Nephron (organoid): ENCODE data around the gene GNL3.

Experiments
- H3K27ac Mint-ChIP-seq, 3 experiments: 2 replicates each; pipeline ENCODE4 v1.8.0; 2020; ENCODE audit warnings: mixed read lengths in 3 of 3, mild to moderate bottlenecking in 2 of 3, moderate library complexity in 1 of 3
- H3K27me3 Mint-ChIP-seq: 2 replicates; pipeline ENCODE4 v1.8.0; 2021; ENCODE audit warnings: low read depth, mild to moderate bottlenecking, moderate library complexity, mixed read lengths
- H3K36me3 Mint-ChIP-seq: 2 replicates; pipeline ENCODE4 v1.8.0; 2020; ENCODE audit warnings: low read depth, mixed read lengths
- H3K4me1 Mint-ChIP-seq: 2 replicates; pipeline ENCODE4 v1.8.0; 2020; ENCODE audit warnings: mixed read lengths
- H3K4me3 Mint-ChIP-seq, 3 experiments: 2 replicates each; pipeline ENCODE4 v1.8.0; 2020; ENCODE audit warnings: mild to moderate bottlenecking in 3 of 3, mixed read lengths in 3 of 3, moderate library complexity in 2 of 3
- H3K9me3 Mint-ChIP-seq: 2 replicates; pipeline ENCODE4 v1.8.0; 2020; ENCODE audit warnings: mixed read lengths
- CTCF ChIP-seq, 3 experiments: fragments of 200-600 bp; sonication (generic); IDR thresholded peaks; one replicate each; pipeline ENCODE4 v1.5.0; 2021; ENCODE audit warnings: antibody characterized with exemption in 3 of 3; ENCODE audit not compliant: unreplicated experiment in 3 of 3

The GNL3 gene

DNA sequence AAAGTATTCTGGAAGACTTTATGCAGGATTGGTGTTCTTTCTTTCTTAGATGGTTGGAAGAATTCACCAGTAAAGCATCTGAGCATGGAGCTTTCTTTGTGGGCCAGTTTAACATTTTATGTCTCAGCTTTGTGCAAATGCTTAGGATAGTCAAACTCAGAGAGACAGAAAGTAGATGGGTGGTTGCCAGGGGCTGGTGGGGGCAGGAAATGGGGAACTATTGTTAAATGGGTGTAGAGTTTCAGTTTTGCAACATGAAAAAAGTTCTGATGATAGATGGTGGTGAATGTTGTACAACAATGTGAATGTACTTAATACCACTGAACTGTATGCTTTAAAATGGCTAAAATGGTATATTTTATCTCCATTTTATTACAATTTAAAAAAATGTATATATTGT, 44.8 kb downstream of the GNL3 start:
- Mint-ChIP-seq H3K27ac (no peak overlapping the region), H3K4me1 (no peaks in the 10 kb centered on the region), H3K9me3 (peaks cover 23% of the 10 kb centered on the region), H3K27me3 (no peaks in the 10 kb centered on the region), H3K4me3 (no peak overlapping the region), H3K36me3 (peaks cover 94% of the 10 kb centered on the region)
- no peak for TF ChIP-seq CTCF (IDR thresholded peaks at IDR 0.05; ENCODE audit: unreplicated experiment in 3 of 3)

DNA sequence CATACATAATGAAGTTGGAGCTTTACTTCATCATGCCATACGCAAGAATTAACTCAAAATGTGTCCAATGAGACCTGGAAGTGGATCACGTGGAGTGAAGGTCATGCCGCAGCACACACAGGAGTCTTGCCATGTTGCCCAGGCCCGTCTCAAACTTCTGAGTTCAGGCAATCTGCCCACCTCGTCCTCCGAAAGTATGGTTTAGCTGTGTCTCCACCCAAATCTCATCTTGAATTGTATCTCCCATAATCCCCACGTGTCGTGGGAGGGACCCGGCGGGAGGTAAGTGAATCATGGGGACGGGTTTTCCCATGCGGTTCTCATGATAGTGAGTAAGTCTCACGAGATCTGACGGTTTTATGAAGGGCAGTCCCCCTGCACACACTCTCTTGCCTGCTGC, 45.8 kb downstream of the GNL3 start:
- Mint-ChIP-seq H3K4me3 (no peak overlapping the region), H3K27me3 (no peaks in the 10 kb centered on the region), H3K9me3 (peaks cover 19% of the 10 kb centered on the region), H3K4me1 (no peaks in the 10 kb centered on the region), H3K27ac (no peak overlapping the region), H3K36me3 (peaks cover 94% of the 10 kb centered on the region)
- TF ChIP-seq CTCF (IDR thresholded peaks at IDR 0.05; ENCODE audit: unreplicated experiment in 3 of 3): no peak

DNA sequence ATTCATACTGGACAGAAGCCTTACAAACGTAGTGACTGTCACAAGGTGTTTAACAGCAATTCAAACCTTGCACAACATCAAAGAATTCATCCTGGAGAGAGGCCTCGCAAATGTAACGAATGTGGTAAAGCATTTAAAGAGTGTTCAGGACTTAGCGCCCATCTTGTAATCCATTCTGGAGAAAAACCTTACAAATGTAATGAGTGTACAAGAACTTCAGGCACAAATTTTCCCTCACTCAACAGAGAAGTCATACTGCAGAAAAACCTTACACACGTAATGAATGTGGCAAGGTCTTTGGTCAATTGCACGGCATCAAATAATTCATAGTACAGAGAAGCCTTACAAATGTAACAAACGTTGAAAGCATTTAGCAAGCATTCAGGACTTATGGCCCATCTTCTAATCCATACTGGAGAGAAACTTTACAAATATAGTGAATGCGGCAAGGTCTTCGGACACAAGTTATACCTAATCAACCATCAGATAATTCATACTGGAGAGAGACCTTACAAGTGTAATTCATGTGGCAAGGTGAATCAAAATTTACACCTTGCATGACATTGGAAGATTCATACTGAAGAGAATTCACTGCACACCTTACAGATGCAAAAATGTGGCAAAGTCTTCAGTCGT, 47.5 kb downstream of the GNL3 start:
- H3K4me1 Mint-ChIP-seq: no peaks in the 10 kb centered on the region
- no peaks in the 10 kb centered on the region for H3K27me3 Mint-ChIP-seq
- H3K36me3 Mint-ChIP-seq: peaks cover 93% of the 10 kb centered on the region
- H3K9me3 Mint-ChIP-seq: peaks cover 15% of the 10 kb centered on the region
- no peak for TF ChIP-seq CTCF (IDR thresholded peaks at IDR 0.05; ENCODE audit: unreplicated experiment in 3 of 3)
- no peak overlapping the region for H3K27ac Mint-ChIP-seq
- no peak overlapping the region for H3K4me3 Mint-ChIP-seq

DNA sequence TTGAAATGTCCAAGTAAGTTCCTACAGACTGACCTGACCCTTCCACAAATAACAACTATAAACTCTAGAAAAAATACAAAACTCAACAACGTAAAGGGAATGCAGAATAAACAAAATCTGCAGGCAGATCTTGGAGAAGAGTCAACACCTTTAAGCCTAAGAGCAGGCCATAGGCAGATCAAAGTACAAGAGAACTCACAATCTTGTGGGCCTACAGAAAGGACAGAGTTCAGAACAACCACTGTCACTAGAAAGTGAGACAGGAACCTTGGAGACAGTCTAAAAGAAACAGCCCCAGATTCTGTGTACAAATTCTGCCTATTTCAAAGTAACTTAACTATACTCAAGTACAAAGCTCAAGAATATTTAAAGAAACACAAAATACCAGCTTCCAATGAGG, 53.9 kb downstream of the GNL3 start:
- H3K27ac Mint-ChIP-seq: peak overlapping the region in 1 of 3 experiments; percentile 25
- peaks cover 82% of the 10 kb centered on the region for H3K36me3 Mint-ChIP-seq
- TF ChIP-seq CTCF (IDR thresholded peaks at IDR 0.05; ENCODE audit: unreplicated experiment in 3 of 3): no peak
- H3K9me3 Mint-ChIP-seq: no peaks in the 10 kb centered on the region
- no peaks in the 10 kb centered on the region for H3K4me1 Mint-ChIP-seq
- H3K4me3 Mint-ChIP-seq: no peak overlapping the region
- H3K27me3 Mint-ChIP-seq: no peaks in the 10 kb centered on the region

DNA sequence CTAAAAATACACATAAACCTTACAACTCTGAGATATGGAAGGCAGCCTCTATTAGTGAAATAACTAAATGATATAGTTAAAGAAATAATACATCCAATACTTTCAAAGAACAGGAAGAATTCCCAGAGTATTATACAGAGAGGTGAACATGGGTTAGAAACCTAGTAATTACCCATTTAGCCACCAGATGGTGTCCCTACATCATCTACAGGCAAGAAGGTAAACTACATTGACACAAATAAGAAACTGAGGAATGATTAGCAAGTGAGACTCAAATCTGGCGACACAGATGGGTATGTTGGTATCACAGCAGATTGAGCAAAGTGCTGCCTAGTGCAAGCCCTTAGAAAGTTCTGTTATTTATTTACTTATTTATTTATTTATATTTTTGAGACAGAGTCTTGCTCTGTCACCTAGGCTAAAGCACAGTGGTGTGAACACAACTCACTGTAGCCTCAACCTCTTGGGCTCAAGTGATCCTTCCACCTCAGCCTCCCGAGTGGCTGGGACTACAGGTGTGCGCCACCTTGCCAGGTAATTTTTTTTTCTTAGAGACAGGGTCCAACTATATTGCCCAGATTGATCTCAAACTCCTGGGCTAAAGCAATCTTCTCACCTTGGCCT, 56.7 kb downstream of the GNL3 start:
- Mint-ChIP-seq H3K4me3 (no peak overlapping the region), H3K27ac (no peak overlapping the region), H3K36me3 (peaks cover 78% of the 10 kb centered on the region), H3K9me3 (no peaks in the 10 kb centered on the region), H3K4me1 (no peaks in the 10 kb centered on the region), H3K27me3 (no peaks in the 10 kb centered on the region)
- TF ChIP-seq CTCF (IDR thresholded peaks at IDR 0.05; ENCODE audit: unreplicated experiment in 3 of 3): peak in 2 of 3 experiments; percentile 52 to 63

GRCh38 chr3:52743152-52743551, 57.3 kb downstream of the GNL3 start:
- Mint-ChIP-seq H3K4me1 (no peaks in the 10 kb centered on the region), H3K4me3 (no peak overlapping the region), H3K9me3 (no peaks in the 10 kb centered on the region), H3K27ac (no peak overlapping the region), H3K27me3 (no peaks in the 10 kb centered on the region), H3K36me3 (peaks cover 76% of the 10 kb centered on the region)
- no peak for TF ChIP-seq CTCF (IDR thresholded peaks at IDR 0.05; ENCODE audit: unreplicated experiment in 3 of 3)
